Measurements from ENCODE around the gene RBCK1.
"Not testable (repeated sequence)": the region's sequence is repeated elsewhere in the genome, so short reads cannot be mapped to it uniquely, and the experiment has no call there.

The RBCK1 gene

GRCh38 chr20:407953-408842 is at the start of gene RBCK1:
Gene RBCK1 (plus strand): TSS chr20:408299. CDS start chr20:408758, 459 bp downstream.
- DNase-seq = peak; percentile 95

- DNase-seq = no peak
Measured at GRCh38 chr20:358891-359555, 49.1 kb upstream of the RBCK1 start.

GRCh38 chr20:361561-361960 is 46.5 kb upstream of the RBCK1 start:
- DNase-seq = no peak

- no peak for DNase-seq
Measured at GRCh38 chr20:362271-363254, 45.5 kb upstream of the RBCK1 start.

- no peak for DNase-seq
Measured at GRCh38 chr20:363319-364078, 44.6 kb upstream of the RBCK1 start.

- no peak for DNase-seq
Measured at GRCh38 chr20:364905-365794, 42.9 kb upstream of the RBCK1 start.

- DNase-seq = no peak
Measured at GRCh38 chr20:366041-366718, 41.9 kb upstream of the RBCK1 start.

- no peak for DNase-seq
Measured at GRCh38 chr20:366719-367485, 41.2 kb upstream of the RBCK1 start.

GRCh38 chr20:367486-367887 is 40.6 kb upstream of the RBCK1 start:
- DNase-seq = no peak

GRCh38 chr20:368915-369314 is 39.2 kb upstream of the RBCK1 start:
- DNase-seq = no peak

GRCh38 chr20:370151-370600 is 37.9 kb upstream of the RBCK1 start:
- no peak for DNase-seq

GRCh38 chr20:370977-371754 is 36.9 kb upstream of the RBCK1 start:
- DNase-seq = no peak

GRCh38 chr20:371755-372542 is 36.1 kb upstream of the RBCK1 start:
- DNase-seq = no peak

GRCh38 chr20:372543-373082 is 35.5 kb upstream of the RBCK1 start:
- not testable (repeated sequence) for DNase-seq

- no peak for DNase-seq
Measured at GRCh38 chr20:373171-373890, 34.8 kb upstream of the RBCK1 start.

- DNase-seq = no peak
Measured at GRCh38 chr20:375265-375889, 32.7 kb upstream of the RBCK1 start.
